ENCODE data around the gene LPIN2. TPM values are rescaled to one million over a fixed set of nuclear protein-coding genes. Genes with fewer than 3 reads are reported as not detected.
"Not testable (repeated sequence)": the region's sequence is repeated elsewhere in the genome, so short reads cannot be mapped to it uniquely, and the experiment has no call there.

Gene LPIN2, protein sequence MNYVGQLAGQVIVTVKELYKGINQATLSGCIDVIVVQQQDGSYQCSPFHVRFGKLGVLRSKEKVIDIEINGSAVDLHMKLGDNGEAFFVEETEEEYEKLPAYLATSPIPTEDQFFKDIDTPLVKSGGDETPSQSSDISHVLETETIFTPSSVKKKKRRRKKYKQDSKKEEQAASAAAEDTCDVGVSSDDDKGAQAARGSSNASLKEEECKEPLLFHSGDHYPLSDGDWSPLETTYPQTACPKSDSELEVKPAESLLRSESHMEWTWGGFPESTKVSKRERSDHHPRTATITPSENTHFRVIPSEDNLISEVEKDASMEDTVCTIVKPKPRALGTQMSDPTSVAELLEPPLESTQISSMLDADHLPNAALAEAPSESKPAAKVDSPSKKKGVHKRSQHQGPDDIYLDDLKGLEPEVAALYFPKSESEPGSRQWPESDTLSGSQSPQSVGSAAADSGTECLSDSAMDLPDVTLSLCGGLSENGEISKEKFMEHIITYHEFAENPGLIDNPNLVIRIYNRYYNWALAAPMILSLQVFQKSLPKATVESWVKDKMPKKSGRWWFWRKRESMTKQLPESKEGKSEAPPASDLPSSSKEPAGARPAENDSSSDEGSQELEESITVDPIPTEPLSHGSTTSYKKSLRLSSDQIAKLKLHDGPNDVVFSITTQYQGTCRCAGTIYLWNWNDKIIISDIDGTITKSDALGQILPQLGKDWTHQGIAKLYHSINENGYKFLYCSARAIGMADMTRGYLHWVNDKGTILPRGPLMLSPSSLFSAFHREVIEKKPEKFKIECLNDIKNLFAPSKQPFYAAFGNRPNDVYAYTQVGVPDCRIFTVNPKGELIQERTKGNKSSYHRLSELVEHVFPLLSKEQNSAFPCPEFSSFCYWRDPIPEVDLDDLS
- total RNA-seq = 74.4 and 76.1 TPM in 2 replicates

DNA sequence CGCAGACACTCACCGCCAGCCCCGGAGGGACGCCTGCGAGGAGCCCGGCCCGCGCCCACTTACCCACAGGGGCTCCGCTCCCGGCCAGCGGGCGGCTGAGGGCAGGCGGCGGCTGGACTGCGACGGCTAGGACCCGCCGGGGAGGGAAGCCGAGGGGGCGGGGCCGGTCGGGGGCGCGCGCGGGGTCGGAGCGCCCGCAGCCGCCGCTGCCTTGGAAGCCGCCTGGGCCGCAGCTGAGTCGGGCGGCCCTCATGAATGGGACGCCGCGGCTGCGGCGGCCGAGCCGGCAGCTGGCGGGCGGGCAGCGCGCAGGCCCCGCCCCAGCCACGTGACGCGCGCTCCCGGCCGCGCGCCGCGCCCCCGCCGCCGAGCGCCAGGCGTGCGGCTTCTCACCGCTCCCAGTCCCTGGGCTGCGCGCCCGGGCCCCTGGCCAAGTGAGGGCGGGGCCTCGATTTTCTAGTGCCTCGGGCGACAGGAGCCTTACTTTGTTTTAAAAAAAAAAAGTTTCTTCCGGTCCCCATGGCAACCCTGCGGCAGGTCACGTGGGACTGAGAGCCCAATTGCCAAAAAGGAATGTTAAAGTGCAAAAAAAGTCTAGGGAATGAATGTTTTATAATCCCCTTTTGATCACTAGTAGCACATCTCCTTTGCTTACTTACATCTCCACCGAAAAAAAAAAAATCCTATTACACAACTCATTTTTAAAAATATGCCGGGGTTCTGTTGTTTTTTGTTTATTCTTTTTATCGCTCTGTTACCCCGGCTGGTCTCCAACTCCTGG is at the start of gene LPIN2:
TSS of gene LPIN2 (minus strand) at position 121 of the 781 bp plus-strand sequence. CDS start 52,304 bp downstream, outside the sequence.
- intact Hi-C loops (cut with micrococcal nuclease) = loop anchor here (1.0 to 5.0 kb wide), 6 partner anchors 15 to 436 kb away; partner anchors contain the start of gene MYL12A

DNA sequence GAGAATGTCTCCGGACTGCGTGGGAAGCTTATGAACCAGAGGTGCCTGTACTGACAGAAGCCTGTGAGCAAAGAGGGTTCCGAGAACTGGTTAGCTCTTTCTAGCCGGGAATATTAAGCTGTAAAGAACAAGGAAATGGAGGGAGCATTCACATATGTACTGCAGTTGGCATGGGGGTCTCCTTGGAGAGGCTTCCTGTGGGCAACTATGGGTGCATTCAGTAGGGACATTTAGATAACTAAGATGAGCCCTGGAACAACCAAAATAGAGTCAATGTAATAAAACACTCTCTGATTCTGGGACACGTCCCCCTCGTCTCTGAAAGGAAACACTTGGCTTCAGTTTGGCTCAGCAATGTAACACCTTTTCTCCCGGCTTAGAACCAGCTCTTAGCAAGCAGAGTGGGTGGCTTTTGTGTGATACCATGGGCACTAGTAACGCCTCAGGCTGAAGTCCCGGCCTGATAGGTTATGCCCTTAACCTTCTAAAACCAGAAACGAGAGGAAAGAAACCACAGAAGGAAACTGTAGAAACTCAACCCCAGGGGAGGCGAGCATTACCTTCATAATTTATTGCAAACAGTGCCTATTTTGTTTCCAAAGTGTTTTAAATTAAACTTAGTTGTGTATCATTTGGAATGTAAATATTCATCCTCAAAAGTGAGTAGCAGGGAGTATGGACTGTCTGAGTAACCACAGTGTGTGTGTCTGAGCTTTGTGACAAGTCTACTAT is 48.8 kb upstream of the LPIN2 start:
- intact Hi-C loops (cut with micrococcal nuclease) = loop anchor here (1.0 to 5.0 kb wide), 7 partner anchors 48 to 404 kb away; partner anchors contain the start of genes LPIN2 and SMCHD1

DNA sequence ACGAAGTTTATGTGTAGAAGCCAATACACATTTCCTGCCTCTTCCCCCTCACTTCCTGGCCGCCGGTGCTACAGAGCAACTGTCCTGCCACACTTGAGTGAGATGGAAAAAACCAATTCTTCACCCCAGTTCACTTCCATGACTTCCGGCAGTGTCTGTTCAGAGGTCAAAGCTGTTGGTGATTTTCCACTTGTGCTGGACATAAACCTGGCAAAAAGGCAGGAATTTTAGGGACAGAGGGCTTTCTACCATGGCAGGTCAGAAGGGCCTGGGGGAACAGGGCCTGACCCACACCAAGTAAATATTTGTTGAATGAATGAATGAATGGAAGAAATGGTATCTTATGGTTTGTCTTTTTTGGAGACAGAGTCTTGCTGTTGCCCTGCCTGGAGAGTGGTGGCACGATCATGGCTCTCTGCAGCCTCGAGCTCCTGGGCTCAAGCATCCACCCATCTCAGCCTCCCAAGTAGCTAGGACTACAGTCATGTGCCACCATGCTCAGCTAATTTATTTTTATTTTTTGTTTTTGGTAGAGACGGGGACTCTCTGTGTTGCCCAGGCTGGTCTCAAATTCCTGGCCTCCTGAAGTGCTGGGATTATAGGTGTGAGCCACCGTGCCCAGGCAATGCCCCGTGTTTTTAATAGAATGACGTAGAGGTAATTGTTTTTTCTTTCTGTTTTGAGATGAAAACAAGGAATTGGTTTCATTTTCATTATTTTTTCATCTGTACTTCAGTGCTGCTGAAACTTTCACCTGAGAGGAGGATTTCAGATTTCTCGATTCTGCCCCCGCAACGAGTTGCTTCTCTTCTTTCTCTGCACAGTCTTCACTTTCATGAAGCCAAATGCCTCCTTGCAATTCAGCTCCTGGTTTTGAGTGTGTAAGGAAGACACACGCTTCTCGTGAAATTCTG is 48.0 kb upstream of the LPIN2 start:
- intact Hi-C loops (cut with micrococcal nuclease) = loop anchor here (1.0 to 5.0 kb wide), 6 partner anchors 66 to 404 kb away; partner anchors contain the start of gene SMCHD1

DNA sequence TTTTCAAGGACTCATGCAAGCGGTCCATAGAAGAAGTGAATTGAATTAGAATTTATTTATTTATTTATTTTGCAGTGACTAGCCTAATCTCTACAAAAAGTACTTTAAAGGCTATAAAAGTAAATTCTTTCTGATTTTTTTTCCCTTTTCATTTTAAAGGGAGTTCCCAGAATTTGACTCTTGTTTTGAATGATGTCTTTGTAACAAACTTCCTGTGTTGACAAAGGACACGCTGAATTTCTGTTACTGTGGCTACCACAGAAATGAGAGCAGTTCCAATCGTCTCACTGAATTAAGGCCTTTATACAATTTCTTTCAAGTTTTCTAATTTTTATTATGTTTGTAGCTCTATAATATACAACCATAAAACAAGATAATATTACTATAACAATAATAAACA is 46.3 kb upstream of the LPIN2 start:
- intact Hi-C loops (cut with micrococcal nuclease) = loop anchor here (1.0 kb wide), 1 partner anchor 22 kb away; no protein-coding TSS in a partner anchor

DNA sequence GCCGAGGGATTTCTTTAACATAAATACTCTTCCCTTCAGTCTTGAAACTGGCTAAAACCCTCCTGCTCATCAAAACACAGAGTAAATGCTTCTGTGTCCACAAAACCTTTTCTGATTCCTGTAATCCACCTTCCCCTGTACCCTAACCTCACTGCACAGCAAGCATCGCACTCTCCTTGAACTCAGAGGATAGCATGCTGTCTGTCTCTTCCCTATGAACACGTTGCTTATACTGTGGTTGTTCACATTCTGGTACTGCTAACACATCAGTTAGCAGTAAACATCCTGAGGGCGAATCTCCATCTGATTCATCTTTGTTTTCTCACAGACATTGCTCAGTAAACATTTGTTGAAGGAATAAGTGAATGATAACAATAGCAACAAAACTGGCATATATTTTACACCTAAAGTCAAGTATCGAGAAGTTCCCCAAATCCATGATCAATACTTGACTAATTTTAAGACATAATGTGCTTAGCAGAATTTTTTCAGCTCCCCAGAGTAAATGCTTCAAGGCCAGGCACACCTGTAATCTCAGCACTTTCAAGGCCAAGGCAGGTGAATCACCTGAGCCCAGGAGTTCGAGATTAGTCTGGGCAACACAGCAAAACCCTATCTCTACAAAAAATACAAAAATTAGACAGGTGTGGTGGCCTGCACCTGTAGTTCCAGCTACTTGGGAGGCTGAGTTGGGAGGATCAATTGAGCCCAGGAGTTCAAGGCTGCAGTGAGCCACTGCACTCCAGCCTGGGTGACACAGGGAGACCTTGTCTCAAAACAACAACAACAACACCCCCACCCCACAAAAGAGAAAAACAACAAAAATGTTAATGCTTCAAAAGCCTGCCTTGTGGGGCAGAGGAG is 45.6 kb upstream of the LPIN2 start:
- intact Hi-C loops (cut with micrococcal nuclease) = loop anchor here (1.0 kb wide), 1 partner anchor 21 kb away; no protein-coding TSS in a partner anchor

DNA sequence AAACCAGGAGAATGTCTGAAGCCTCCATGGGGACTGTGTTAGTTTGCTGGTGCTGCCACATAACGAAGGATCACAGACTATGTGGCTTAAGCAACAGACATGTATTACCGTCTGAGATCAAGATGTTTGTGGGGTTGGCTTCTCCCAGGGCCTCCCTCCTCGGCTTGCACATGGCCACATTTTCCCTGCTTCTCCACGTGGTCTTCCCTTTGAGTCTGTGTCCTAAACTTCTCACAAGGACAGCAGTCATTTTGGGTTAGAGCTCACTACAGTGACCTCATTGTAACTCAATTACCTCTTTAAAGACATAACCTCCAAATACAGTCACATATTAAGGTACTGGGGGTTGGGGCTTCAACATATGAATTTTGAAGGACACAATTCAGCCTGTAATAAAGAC is 44.6 kb upstream of the LPIN2 start:
- intact Hi-C loops (cut with micrococcal nuclease) = no loop called here

DNA sequence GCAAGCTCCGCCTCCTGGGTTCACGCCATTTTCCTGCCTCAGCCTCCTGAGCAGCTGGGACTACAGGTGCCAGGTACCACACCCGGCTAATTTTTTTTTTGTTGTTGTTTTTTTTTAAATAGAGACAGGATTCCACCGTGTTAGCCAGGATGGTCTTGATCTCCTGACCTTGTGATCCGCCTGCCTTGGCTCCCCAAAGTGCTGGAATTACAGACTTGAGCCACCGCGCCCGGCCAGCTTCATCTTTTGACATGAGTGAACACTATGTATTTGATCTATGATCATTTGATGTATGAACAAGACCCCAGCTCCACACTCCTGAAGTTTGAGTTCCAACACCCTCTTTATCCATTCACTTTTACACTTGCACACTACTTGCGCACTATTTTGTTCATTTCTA is 43.4 kb upstream of the LPIN2 start:
- intact Hi-C loops (cut with micrococcal nuclease) = no loop called here

DNA sequence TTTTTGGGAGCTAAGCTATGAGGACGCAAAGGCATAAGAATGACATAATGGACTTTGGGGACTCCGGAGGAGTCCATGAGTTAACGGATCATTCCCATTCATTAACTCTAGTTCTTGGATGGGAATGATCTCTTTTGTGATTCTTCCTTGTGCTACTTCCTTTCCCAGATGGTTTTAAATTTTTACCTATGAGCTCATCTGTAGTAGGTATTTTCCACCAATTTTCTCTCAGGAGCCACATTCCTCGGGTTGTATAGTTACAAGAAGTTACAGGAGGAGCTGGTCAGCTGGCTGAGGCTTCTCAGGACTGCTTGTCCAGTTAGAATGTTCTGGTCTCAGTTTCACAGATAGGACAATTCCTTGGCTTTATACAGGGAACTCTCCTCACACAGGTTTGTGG is 42.9 kb upstream of the LPIN2 start:
- intact Hi-C loops (cut with micrococcal nuclease) = no loop called here

DNA sequence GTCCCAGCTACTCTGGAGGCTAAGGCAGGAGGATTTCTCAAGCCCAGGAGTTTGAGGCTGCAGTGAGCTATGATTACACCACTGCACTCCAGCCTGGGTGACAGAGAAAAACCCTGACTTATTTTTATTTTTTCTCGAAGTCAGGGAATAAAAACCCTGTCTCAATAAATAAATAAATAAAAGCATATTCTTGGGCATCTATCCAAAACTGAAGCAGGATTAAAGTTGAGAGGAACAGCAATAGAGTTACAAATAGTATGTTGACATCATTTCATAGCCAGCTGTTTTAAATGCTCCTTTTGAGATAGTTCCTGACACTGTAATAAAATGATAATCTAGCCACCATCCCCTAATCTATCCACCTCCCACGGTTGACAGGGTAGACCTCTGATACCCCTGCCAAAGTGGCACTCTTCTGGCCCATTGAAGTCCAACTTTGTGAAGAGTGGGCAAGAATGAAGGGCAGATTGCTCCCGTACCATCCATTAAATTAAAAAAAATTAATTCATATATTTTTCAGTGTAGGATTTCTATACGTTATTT is 42.3 kb upstream of the LPIN2 start:
- intact Hi-C loops (cut with micrococcal nuclease) = no loop called here

DNA sequence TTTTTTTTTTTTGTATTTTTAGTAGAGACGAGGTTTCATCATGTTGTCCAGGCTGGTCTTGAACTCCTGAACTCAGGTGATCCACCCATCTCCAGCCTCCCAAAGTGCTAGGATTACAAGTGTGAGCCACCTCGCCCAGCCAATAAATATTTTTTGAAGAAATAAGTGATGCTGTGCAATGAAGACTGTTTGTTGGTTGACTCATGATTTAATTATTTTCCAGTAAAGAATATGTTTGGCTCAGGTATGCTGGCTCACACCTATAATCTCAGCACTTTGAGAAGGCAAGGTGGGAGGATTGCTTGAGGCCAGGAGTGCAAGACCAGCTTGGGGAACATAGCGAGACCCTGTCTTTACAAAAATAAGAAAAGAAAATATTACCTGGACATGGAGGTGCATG is 41.8 kb upstream of the LPIN2 start:
- intact Hi-C loops (cut with micrococcal nuclease) = no loop called here

DNA sequence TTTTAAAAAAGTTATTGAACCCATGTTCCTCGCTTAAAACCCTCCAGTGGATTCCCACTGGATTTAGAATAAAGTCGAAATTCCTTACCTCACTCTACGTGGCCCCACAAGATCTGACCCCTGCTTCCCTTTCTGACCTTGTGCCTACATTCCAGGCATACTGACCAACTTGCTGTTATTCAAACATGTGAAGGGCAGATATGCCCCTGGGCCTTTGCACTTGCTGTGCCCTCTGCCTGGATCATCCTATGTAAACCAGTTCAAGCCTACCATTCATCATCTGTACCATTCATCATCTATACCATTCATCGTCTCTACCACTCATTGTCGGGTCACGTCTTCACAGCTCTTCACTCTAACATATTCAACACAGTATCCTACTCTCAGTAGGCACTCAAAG is 41.3 kb upstream of the LPIN2 start:
- intact Hi-C loops (cut with micrococcal nuclease) = no loop called here

DNA sequence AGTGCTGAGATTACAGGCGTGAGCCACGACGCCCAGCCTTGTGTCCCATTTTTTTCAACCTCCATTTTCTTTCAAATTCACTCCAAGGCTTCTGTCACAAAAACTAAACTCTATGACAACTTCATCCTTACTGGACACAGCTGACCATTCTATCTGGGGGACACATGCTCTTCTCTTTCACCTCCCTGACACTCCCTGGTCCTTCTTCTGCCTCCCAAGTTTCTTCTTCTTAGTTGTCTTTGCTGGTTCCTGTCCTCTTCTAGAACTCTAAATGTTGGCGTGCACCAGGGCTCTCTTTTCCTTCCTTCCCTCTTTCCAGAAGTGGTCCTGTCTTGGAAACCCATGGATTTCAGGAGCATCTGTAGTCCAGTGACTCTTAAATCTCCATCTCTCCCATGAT is 40.1 kb upstream of the LPIN2 start:
- intact Hi-C loops (cut with micrococcal nuclease) = no loop called here

DNA sequence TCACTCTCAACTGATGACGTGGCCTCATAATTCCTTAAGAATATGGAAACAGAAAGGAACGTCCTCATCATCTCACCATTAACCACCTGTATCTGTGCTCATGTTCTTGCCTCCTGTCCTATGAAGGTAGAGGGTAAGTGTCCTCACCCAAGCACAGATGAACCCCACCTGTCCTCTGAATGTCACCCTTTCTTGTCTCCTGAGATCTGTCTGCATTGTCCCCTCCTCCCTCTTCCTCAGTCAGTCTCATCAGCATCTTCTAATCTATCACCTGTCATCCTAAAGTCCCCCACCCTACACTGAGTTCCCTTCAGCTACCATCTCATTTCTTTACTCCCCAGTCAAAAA is 39.4 kb upstream of the LPIN2 start:
- intact Hi-C loops (cut with micrococcal nuclease) = no loop called here

DNA sequence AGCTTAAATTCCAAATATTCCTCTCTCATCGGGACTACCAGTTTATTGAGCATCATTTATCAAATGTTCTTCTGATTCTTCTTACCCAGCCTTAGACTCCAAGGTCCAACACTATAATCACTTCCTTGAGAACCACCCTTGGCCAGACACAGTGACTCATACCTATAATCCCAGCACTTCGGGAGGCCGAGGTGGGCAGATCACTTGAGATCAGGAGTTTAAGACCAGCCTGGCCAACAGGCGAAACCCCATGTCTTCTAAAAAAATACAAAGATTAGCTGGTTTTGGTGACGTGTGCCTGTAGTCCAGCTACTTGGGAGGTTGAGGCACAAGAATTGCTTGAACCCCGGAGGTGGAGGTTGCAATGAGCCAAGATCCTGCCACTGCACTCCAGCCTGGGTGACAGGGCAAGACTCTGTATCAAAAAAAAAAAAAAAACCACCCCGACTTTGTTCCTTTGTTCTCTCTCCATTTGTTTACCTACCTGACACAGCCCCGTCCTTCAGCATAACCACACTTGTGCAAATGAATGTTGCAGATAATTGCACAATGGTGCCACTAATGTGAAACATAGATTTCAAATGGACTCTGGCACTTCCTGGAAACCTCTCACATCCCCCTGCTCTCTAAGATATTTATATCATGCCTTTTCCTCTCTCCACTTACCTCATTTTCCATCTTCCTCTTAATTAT is 38.9 kb upstream of the LPIN2 start:
- intact Hi-C loops (cut with micrococcal nuclease) = no loop called here

DNA sequence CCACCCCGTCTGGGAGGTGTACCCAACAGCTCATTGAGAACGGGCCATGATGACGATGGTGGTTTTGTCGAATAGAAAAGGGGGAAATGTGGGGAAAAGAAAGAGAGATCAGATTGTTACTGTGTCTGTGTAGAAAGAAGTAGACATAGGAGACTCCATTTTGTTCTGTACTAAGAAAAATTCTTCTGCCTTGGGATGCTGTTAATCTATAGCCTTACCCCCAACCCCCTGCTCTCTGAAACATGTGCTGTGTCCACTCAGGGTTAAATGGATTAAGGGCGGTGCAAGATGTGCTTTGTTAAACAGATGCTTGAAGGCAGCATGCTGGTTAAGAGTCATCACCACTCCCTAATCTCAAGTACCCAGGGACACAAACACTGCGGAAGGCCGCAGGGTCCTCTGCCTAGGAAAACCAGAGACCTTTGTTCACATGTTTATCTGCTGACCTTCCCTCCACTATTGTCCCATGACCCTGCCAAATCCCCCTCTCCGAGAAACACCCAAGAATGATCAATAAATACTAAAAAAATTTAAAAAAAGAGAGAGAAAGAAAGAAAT is 37.0 kb upstream of the LPIN2 start:
- intact Hi-C loops (cut with micrococcal nuclease) = not testable (repeated sequence)

DNA sequence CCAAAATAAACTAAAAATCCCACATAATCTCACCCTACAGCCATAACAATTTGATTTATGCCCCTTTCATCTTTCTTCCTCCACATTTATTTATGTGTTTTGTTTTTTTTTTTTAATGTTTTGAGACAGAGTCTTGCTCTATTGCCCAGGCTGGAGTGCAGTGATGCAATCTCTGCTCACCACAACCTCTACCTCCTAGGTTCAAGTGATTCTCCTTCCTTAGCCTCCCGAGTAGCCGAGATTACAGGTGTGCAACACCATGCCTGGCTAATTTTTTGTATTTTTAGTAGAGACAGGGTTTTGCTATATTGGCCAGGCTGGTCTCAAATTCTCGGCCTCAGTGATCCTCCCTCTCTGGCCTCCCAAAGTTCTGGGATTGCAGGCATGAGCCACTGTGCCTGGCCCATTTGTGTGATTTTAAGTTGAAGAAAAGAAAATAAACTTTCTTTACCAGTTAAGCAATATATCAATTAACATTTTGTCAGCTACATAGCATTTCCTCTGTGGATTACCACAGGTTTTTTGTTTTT is 35.9 kb upstream of the LPIN2 start:
- intact Hi-C loops (cut with micrococcal nuclease) = no loop called here

DNA sequence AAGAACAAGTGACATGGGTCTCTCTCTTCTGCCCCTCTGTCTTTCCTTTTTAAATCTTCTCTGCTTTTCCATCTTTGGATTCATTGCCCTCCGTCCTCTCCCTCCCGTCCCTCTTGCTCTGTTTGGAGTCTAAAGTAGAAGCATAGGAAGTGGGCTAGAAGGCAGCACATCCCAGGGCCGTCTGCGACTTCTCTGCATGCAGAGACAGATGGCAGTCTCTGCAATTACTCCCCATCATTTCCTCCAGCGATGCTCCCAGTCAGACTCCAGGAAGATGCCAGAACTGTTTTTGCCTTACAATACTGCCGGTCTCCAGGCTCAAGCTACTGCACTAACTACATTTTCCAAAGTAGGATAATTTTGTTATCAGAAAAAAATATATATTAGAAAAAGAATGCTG is 35.2 kb upstream of the LPIN2 start:
- intact Hi-C loops (cut with micrococcal nuclease) = no loop called here
